Activated CD4-positive, alpha-beta T cell treated with anti-CD3 and anti-CD28 coated beads, Interleukin-2, amount 10 ng/mL, durations not matched to agents 24 days and 14 days (primary cell): ENCODE results near the gene SERPINF2. TPM values are rescaled to one million over a fixed set of nuclear protein-coding genes. Genes with fewer than 3 reads are reported as not detected.
A peak's percentile ranks its signal among the peaks of the same experiment; 100 is the strongest.
"Not testable (repeated sequence)": the region's sequence is repeated elsewhere in the genome, so short reads cannot be mapped to it uniquely, and the experiment has no call there.

Experiments
- DNase-seq: peaks from one replicate; pipeline ENCODE4 v3.0.0; 2022
- H3K27ac Mint-ChIP-seq: one replicate; pipeline ENCODE4 v1.8.0; 2022; ENCODE audit warnings: mild to moderate bottlenecking, mixed read lengths
- H3K27me3 Mint-ChIP-seq: one replicate; pipeline ENCODE4 v1.8.0; 2022; ENCODE audit warnings: mixed read lengths
- H3K36me3 Mint-ChIP-seq: one replicate; pipeline ENCODE4 v1.8.0; 2022; ENCODE audit warnings: low read depth, mild to moderate bottlenecking, mixed read lengths
- H3K4me1 Mint-ChIP-seq: one replicate; pipeline ENCODE4 v1.8.0; 2021; ENCODE audit warnings: mixed read lengths
- H3K4me3 Mint-ChIP-seq: one replicate; pipeline ENCODE4 v1.8.0; 2022; ENCODE audit warnings: mild to moderate bottlenecking, moderate library complexity, mixed read lengths
- H3K9me3 Mint-ChIP-seq: one replicate; pipeline ENCODE4 v1.8.0; 2021; ENCODE audit warnings: mixed read lengths
- intact Hi-C: fragments of 100-400 bp; cut with micrococcal nuclease; formaldehyde crosslinking; loops from one replicate; pipeline ENCODE4 v1.15.1; 2023
- total RNA-seq: library from RNA; stranded (reverse); gene quantifications from 2 replicates; pipeline ENCODE4 v1.2.3, GENCODE V29; 2022

Gene SERPINF2
- total RNA-seq, 1 donor from 2014 or later, result 0.16 TPM

DNA sequence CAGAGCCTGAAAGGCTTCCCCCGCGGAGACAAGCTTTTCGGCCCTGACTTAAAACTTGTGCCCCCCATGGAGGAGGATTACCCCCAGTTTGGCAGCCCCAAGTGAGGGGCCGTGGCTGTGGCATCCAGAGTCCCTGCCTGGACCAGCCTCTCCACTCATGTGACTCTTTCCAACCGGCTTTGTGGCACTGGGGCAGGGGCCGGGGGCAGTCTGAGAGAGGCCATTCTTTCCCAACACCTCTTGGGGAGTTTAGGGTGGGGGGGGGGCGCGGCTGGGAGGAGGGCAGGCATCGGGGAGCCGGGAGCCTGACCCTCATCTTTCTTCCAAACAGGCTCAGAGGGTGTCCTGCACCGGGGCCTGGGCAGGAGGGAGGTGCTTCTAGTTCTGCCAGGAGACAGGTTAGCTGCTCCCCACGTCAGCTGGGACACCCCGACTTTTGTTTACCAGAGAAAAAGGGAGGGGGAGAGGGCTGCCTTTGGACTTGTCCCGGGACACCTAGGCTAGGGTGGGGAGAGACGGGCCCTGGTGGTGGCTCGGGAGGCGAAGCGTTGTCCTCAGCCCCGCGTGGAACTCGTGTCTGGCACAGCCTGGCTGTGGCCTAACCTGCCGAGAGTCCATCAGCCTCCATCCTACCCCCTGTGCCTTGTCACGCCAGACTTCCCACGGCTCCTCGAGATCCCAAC, 11.9 kb downstream of the SERPINF2 start:
- peaks cover 9% of the 10 kb centered on the region for H3K27me3 Mint-ChIP-seq
- no peaks in the 10 kb centered on the region for H3K9me3 Mint-ChIP-seq
- no peak for DNase-seq
- intact Hi-C loops, result no loop called here
- no peak overlapping the region for H3K27ac Mint-ChIP-seq
- H3K4me3 Mint-ChIP-seq, result no peak overlapping the region
- peaks cover 2% of the 10 kb centered on the region for H3K4me1 Mint-ChIP-seq
- no peaks in the 10 kb centered on the region for H3K36me3 Mint-ChIP-seq

DNA sequence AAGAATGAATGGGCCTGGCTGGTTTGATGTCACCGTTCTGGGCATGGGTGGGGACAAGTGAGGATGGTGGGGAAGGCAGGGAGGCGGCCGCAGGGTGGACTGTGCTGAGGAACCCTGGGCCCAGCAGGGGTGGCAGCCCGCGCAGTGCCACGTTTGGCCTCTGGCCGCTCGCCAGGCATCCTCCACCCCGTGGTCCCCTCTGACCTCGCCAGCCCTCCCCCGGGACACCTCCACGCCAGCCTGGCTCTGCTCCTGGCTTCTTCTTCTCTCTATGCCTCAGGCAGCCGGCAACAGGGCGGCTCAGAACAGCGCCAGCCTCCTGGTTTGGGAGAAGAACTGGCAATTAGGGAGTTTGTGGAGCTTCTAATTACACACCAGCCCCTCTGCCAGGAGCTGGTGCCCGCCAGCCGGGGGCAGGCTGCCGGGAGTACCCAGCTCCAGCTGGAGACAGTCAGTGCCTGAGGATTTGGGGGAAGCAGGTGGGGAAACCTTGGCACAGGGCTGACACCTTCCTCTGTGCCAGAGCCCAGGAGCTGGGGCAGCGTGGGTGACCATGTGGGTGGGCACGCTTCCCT, 12.7 kb downstream of the SERPINF2 start:
- peaks cover 9% of the 10 kb centered on the region for H3K27me3 Mint-ChIP-seq
- H3K4me1 Mint-ChIP-seq, result peaks cover 2% of the 10 kb centered on the region
- no peaks in the 10 kb centered on the region for H3K36me3 Mint-ChIP-seq
- no peak for DNase-seq
- no peaks in the 10 kb centered on the region for H3K9me3 Mint-ChIP-seq
- H3K4me3 Mint-ChIP-seq, result no peak overlapping the region
- no peak overlapping the region for H3K27ac Mint-ChIP-seq
- intact Hi-C loops, result no loop called here

DNA sequence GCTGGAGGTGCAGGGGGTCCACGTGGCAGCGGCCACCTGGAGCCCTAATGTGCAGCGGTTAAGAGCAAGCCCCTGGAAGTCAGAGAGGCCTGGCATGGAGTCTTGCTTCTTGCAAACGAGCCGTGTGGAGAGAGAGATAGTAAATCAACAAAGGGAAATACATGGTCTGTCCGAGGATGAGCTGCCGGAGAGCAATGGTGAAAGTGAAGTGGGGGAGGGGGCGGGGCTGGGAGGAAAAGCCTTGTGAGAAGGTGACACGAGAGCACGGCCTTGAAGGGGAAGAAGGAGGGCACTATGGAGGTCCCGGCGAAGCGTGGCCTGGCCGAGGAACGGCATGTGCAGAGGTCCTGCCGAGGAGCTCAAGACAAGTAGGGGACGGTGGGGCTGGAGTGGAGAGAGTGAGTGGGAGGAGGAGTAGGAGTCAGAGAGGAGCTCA, 13.2 kb downstream of the SERPINF2 start:
- Mint-ChIP-seq H3K27me3 (peaks cover 9% of the 10 kb centered on the region), H3K27ac (no peak overlapping the region)
- intact Hi-C loops, result no loop called here

DNA sequence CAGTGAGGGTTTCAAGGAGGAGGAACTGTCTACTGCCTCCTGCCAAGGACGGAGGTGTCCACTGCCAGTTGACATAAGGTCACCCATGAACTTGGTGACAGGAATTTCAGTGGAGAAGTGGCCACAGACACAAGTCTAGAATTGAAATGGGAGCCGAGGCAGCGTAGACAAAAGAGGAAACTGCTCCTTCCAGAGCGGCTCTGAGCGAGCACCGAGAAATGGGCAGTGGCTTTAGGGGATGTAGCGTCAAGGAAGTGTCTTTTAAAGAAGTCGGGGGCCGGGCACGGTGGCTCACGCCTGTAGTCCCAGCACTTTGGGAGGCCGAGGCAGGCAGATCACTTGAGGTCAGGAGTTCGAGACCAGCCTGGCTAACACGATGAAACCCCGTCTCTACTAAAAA, 16.1 kb downstream of the SERPINF2 start:
- intact Hi-C loops, result no loop called here
- H3K27ac Mint-ChIP-seq, result no peak overlapping the region
- no peak for DNase-seq
- no peaks in the 10 kb centered on the region for H3K9me3 Mint-ChIP-seq
- H3K27me3 Mint-ChIP-seq, result peaks cover 9% of the 10 kb centered on the region
- H3K36me3 Mint-ChIP-seq, result no peaks in the 10 kb centered on the region
- H3K4me1 Mint-ChIP-seq, result peaks cover 14% of the 10 kb centered on the region
- no peak overlapping the region for H3K4me3 Mint-ChIP-seq

More for the DNA sequence above, 13.2 kb downstream of the SERPINF2 start:
- no peaks in the 10 kb centered on the region for H3K36me3 Mint-ChIP-seq
- no peaks in the 10 kb centered on the region for H3K9me3 Mint-ChIP-seq
- H3K4me3 Mint-ChIP-seq, result no peak overlapping the region
- peaks cover 2% of the 10 kb centered on the region for H3K4me1 Mint-ChIP-seq
- no peak for DNase-seq

DNA sequence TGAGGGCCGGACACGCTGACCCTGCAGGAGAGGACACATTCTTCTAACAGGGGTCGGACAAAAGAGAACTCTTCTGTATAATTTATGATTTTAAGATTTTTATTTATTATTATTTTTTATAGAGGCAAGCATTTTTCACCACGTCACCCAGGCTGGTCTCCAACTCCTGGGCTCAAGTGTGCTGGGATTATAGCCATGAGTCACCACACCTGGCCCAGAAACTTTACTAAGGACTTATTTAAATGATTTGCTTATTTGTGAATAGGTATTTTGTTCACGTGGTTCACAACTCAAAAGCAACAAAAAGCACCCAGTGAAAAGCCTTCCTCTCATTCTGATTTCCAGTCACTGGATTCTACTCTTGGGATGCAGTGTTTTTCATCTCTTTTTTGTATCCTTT, 16.9 kb downstream of the SERPINF2 start:
- H3K9me3 Mint-ChIP-seq, result no peaks in the 10 kb centered on the region
- intact Hi-C loops, result no loop called here
- H3K27ac Mint-ChIP-seq, result no peak overlapping the region
- H3K4me1 Mint-ChIP-seq, result peaks cover 22% of the 10 kb centered on the region
- no peak for DNase-seq
- H3K4me3 Mint-ChIP-seq, result no peak overlapping the region
- peaks cover 9% of the 10 kb centered on the region for H3K27me3 Mint-ChIP-seq
- peaks cover 1% of the 10 kb centered on the region for H3K36me3 Mint-ChIP-seq

DNA sequence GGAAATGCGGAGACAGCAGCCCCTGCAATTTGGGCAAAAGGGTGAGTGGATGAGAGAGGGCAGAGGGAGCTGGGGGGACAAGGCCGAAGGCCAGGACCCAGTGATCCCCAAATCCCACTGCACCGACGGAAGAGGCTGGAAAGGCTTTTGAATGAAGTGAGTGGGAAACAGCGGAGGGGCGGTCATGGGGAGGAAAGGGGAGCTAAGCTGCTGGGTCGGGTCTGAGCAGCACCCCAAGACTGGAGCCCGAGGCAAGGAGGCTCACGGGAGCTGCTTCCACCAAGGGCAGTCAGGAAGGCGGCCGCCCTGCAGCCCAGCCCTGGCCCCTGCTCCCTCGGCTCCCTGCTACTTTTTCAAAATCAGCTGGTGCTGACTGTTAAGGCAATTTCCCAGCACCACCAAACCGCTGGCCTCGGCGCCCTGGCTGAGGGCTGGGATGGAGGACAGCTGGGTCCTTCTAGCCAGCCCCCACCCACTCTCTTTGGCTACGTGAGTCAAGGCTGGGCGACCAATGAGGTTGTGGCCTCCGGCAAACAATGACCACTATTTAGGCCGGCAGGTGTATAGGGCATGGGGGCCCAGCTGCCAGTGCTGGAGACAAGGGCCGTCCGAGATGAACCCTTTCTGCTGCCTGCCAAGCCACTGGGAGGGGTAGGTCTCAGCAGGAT, 19.7 kb downstream of the SERPINF2 start:
- peaks cover 5% of the 10 kb centered on the region for H3K27me3 Mint-ChIP-seq
- no peak for DNase-seq
- intact Hi-C loops, result loop anchor here (5.0 kb wide), 1 partner anchor 40 kb away; the partner anchor contains the start of gene WDR81
- no peaks in the 10 kb centered on the region for H3K9me3 Mint-ChIP-seq
- H3K27ac Mint-ChIP-seq, result peak overlapping the region; percentile 67
- H3K4me3 Mint-ChIP-seq, result no peak overlapping the region
- H3K4me1 Mint-ChIP-seq, result peaks cover 24% of the 10 kb centered on the region
- peaks cover 2% of the 10 kb centered on the region for H3K36me3 Mint-ChIP-seq

DNA sequence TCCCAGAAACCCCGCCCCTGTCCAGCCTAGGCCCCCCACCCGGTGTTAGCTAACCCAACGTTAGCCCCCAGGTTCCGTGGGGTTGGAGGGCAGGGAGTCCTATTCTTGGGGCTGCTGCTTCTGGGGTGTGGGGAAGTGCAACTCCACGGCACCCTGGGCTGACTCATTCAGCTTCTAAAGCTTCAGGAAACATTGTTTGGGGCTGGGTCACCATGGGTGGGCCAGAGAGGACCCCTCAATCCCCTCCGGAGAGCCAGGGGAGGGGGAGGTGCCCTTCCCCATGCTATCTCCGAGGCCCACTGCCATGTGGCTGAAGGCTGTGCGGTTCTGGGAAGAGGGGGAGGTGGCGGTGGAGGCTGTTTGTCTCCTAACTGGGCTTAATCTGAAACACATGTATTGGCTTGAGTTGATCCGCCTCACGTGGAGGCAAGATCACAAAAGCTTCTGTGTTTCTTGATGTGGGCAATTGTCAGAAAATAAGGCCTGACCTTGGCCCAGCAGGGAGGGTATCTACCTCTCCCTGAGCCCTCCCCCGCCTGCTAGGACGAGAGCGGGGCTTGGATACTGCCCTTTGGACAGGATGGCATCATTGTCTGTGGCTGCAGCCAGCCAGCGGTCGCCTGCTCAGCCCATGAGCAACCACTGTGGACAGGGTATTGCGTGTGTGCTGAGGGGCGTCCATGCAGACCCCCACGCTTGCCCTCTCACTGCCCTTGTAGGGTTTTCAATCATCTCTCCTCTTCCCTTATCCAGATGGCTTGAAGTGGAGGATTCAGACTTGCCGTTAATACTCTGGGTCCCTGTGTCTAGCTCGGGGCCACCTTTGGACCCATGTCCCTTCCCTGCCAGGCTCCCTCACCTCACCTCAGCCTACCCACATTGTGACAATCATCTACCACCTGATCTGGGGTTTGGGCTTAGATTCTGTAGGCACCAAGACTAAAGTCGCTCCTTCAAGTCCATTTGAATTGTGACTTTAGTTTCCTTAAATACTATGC, 20.5 kb downstream of the SERPINF2 start:
- Mint-ChIP-seq H3K9me3 (no peaks in the 10 kb centered on the region), H3K27me3 (peaks cover 5% of the 10 kb centered on the region), H3K4me3 (peak overlapping the region; percentile 61), H3K27ac (peak overlapping the region; percentile 79), H3K36me3 (peaks cover 2% of the 10 kb centered on the region), H3K4me1 (peaks cover 25% of the 10 kb centered on the region)
- intact Hi-C loops, result loop anchor here (5.0 kb wide), 1 partner anchor 41 kb away; the partner anchor contains the start of gene WDR81
- peak; percentile 60 for DNase-seq

DNA sequence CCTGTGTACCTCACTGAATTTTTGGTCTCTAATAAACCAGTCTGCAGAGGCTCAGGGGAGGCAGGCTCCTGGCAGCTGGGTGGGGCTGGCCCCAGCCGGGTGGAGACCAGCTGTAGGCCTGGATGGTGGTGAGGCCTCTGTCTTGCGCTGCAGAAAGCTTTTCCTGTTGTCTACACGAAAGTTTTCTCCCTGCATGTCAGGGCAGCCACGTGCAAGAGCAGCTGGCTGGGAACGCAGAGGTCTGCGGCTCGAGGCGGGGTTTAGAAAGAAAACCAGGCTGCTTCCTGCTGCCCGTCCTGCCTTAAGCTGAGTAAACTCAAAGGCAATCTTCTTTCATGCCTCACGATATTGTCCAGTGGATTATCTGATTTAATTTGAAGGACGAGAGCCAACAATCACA, 21.6 kb downstream of the SERPINF2 start:
- intact Hi-C loops, result loop anchor here (5.0 kb wide), 1 partner anchor 42 kb away; the partner anchor contains the start of gene WDR81
- DNase-seq, result peak; percentile 94
- Mint-ChIP-seq H3K9me3 (no peaks in the 10 kb centered on the region), H3K27ac (peak overlapping the region; percentile 79), H3K36me3 (peaks cover 2% of the 10 kb centered on the region), H3K4me3 (peak overlapping the region; percentile 61), H3K4me1 (peaks cover 23% of the 10 kb centered on the region), H3K27me3 (no peaks in the 10 kb centered on the region)

DNA sequence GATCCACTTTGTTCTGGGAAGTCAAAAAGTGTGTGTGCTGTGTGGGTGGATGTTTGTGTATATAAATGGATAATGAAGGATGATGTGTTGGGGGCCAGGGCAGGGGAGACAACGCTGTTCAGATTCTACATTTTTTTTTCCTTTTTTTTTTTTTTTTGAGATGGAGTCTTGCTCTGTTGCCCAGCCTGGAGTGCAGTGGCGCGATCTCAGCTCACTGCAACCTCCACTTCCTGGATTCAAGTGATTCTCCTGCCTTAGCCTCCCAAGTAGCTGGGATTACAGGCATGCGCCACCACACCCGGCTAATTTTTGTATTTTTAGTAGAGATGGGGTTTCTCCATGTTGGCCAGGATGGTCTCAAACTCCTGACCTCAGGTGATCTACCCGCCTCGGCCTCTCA, 22.0 kb downstream of the SERPINF2 start:
- not testable (repeated sequence) for DNase-seq, H3K36me3 Mint-ChIP-seq, H3K9me3 Mint-ChIP-seq, H3K27me3 Mint-ChIP-seq
- intact Hi-C loops, result loop anchor here (5.0 kb wide), 1 partner anchor 42 kb away; the partner anchor contains the start of gene WDR81
- Mint-ChIP-seq H3K4me1 (peaks cover 25% of the 10 kb centered on the region), H3K27ac (peak overlapping the region; percentile 79), H3K4me3 (peak overlapping the region; percentile 61)

DNA sequence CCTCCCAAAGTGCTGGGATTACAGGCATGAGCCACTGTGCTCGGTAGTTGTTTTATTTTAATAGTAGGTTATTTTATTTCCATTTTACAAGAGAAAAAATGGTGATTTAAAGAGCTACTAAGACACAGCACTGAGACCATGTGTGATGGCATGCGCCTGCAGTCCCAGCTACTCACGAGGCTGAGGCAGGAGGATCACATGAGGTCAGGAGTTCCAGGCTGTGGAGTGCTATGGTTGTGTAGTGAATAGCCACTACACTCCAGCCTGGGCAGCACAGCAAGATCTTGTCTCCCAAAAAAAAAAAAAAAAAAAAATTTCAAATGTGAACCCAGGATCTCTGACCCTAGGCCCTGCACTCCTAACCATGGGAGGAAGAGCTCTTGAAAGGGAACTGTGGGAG, 22.9 kb downstream of the SERPINF2 start:
- no peak overlapping the region for H3K4me3 Mint-ChIP-seq
- H3K4me1 Mint-ChIP-seq, result peaks cover 27% of the 10 kb centered on the region
- peaks cover 2% of the 10 kb centered on the region for H3K36me3 Mint-ChIP-seq
- DNase-seq, result no peak
- H3K27ac Mint-ChIP-seq, result no peak overlapping the region
- no peaks in the 10 kb centered on the region for H3K9me3 Mint-ChIP-seq
- intact Hi-C loops, result no loop called here
- H3K27me3 Mint-ChIP-seq, result no peaks in the 10 kb centered on the region

DNA sequence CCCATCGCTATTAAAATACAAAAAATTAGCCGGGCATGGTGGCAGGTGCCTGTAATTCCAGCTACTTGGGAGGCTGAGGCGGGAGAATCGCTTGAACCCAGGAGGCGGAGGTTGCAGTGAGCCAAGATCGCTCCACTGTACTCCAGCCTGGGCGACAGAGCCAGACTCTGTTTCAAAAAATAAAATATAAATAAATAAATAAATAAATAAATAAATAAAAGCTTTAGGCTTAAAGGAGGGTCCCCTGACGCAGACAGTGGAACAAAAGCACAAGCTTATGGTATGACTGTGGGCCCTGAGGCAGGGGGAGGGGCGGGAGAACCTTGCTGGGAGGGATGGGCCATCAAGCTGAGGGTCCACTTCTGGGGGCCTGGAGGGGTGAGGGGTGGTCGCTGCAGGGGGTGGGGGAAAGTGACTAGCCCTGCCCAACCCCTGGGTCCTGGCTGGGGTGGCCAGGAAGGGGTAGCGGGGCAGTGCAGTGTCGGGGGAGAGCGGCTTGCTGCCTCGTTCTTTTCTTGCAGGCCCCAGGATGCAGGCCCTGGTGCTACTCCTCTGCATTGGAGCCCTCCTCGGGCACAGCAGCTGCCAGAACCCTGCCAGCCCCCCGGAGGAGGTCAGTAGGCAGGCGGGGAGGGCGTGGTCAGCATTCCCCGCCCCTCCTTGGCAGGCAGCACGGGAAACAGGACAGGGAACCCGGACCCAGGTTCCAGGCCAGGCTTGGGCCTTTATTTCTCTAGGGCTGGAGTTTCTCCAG, 23.9 kb downstream of the SERPINF2 start:
- no peak overlapping the region for H3K27ac Mint-ChIP-seq
- intact Hi-C loops, result no loop called here
- H3K27me3 Mint-ChIP-seq, result no peaks in the 10 kb centered on the region
- DNase-seq, result no peak
- H3K36me3 Mint-ChIP-seq, result peaks cover 2% of the 10 kb centered on the region
- no peak overlapping the region for H3K4me3 Mint-ChIP-seq
- peaks cover 26% of the 10 kb centered on the region for H3K4me1 Mint-ChIP-seq
- H3K9me3 Mint-ChIP-seq, result no peaks in the 10 kb centered on the region

DNA sequence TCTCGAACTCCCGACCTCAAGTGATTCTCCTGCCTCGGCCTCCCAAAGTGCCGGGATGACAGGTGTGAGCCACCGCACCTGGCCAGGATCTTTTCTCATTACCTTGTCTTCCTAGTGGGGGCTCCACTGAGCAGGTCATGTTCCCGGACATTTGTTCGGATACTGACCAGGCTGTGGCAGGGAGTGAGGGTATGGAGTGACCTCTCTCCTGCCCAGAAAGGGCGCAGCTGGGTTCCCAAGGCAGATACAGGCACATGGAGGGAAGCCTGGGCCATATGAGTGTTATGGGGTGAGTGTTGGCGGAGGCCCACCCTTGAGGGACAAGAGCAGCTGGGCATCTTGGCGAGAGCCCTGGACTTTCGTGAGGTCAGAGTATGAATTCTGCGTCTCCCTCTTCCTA, 24.7 kb downstream of the SERPINF2 start:
- no peak for DNase-seq
- Mint-ChIP-seq H3K36me3 (peaks cover 2% of the 10 kb centered on the region), H3K4me1 (peaks cover 22% of the 10 kb centered on the region), H3K4me3 (no peak overlapping the region), H3K9me3 (no peaks in the 10 kb centered on the region), H3K27ac (no peak overlapping the region), H3K27me3 (no peaks in the 10 kb centered on the region)
- intact Hi-C loops, result no loop called here
